Embryonic facial prominence (tissue), 1 donor: Measurements from ENCODE around the gene NOS3.
"Not testable (repeated sequence)": the region's sequence is repeated elsewhere in the genome, so short reads cannot be mapped to it uniquely, and the experiment has no call there.

Experiments
- DNase-seq: peaks from one replicate; pipeline ENCODE4 v3.0.0-alpha.2; 2016; ENCODE audit errors: extremely low spot score

NOS3 gene

GRCh38 chr7:151017370-151017952 is 26.6 kb downstream of the NOS3 start:
- no peak for DNase-seq

- peak; percentile 64 for DNase-seq
Observed at GRCh38 chr7:151017953-151018420, 27.2 kb downstream of the NOS3 start.

GRCh38 chr7:151018421-151019129 is 27.8 kb downstream of the NOS3 start:
- DNase-seq, result no peak

GRCh38 chr7:151019130-151019447 is 28.3 kb downstream of the NOS3 start:
- DNase-seq, result no peak

- no peak for DNase-seq
Observed at GRCh38 chr7:151020231-151020630, 29.4 kb downstream of the NOS3 start.

GRCh38 chr7:151023232-151023631 is 32.4 kb downstream of the NOS3 start:
- DNase-seq, result no peak

- DNase-seq, result no peak
Observed at GRCh38 chr7:151024435-151025056, 33.7 kb downstream of the NOS3 start, which contains the start of gene ATG9B. TSS of gene ATG9B (minus strand) at chr7:151024494. CDS start at chr7:151024423, 71 bp downstream.

- no peak for DNase-seq
Observed at GRCh38 chr7:151025924-151026671, 35.3 kb downstream of the NOS3 start.

- not testable (repeated sequence) for DNase-seq
Observed at GRCh38 chr7:151026771-151027727, 36.2 kb downstream of the NOS3 start.

GRCh38 chr7:151027728-151028130 is 36.9 kb downstream of the NOS3 start:
- not testable (repeated sequence) for DNase-seq

GRCh38 chr7:151028131-151028947 is 37.5 kb downstream of the NOS3 start, which contains the start of gene ABCB8:
TSS of gene ABCB8 (plus strand) at chr7:151028450. CDS start at chr7:151028516, 66 bp downstream.
- peak; percentile 97 for DNase-seq

- no peak for DNase-seq
Observed at GRCh38 chr7:151028948-151029501, 38.2 kb downstream of the NOS3 start.

- no peak for DNase-seq
Observed at GRCh38 chr7:151031011-151031410, 40.2 kb downstream of the NOS3 start.

- no peak for DNase-seq
Observed at GRCh38 chr7:151032936-151033863, 42.4 kb downstream of the NOS3 start.

- DNase-seq, result no peak
Observed at GRCh38 chr7:151033864-151034249, 43.0 kb downstream of the NOS3 start.

- DNase-seq, result no peak
Observed at GRCh38 chr7:151034312-151035025, 43.7 kb downstream of the NOS3 start.

GRCh38 chr7:151035026-151035717 is 44.4 kb downstream of the NOS3 start:
- DNase-seq, result no peak
